ENCODE data around the gene RNF10. TPM values are rescaled to one million over a fixed set of nuclear protein-coding genes. Genes with fewer than 3 reads are reported as not detected.

Gene RNF10
- total and polyA plus RNA-seq, 10 of the 15 experiments (the other 5 are each of a cell fraction or from before 2014, with no cell fraction given): 48.2 to 127 (median 64.5) TPM

- H3K27ac ChIP-seq (ENCODE audit: control insufficient read depth, insufficient read depth): peak overlapping the region; percentile 21; the same call in 1 of the 2 replicates
- TF ChIP-seq EZH2 (IDR thresholded peaks at IDR 0.05; ENCODE audit: borderline replicate concordance, control insufficient read depth, low read depth, low read length) (no peak), HDAC2 (IDR thresholded peaks at IDR 0.05) (no peak), NRF1 (conservative IDR thresholded peaks at IDR 0.05; ENCODE audit: low read depth, low read length) (peak; percentile 32; the same call in 1 of the 2 replicates), MLLT1 (IDR thresholded peaks at IDR 0.05) (peak; percentile 58; the same call in 1 of the 2 replicates)
- no peaks in the 10 kb centered on the region for H3K27me3 ChIP-seq (replicated peaks in 1 of 2; ENCODE audit: control insufficient read depth in 2 of 2, insufficient read depth in 2 of 2, low read length in 1 of 2)
- H3K4me3 ChIP-seq: peak overlapping the region; percentile 70
- H3K4me2 ChIP-seq (ENCODE audit: control insufficient read depth, insufficient read depth): peak overlapping the region; percentile 78
- CTCF ChIA-PET: interaction anchor here (0.6 to 2.0 kb wide), 4 partner anchors 16 to 234 kb away, joined by 3 to 6 read pairs (median 4); partner anchors contain the start of genes POP5 and SIRT4
- POLR2A ChIA-PET: interaction anchor here (0.6 to 2.3 kb wide), 5 partner anchors 9 to 127 kb away, joined by 3 to 11 read pairs (median 3); partner anchors contain the start of genes POP5 and SRSF9
- H3K9ac ChIP-seq (ENCODE audit: control insufficient read depth, insufficient read depth, low read length): peak overlapping the region; percentile 61
- FAIRE-seq (no peak), ATAC-seq (peak; percentile 37), DNase-seq (ENCODE audit: low read depth, low spot score) (no peak)
- H3K36me3 ChIP-seq (ENCODE audit: control insufficient read depth in 2 of 2, insufficient read depth in 2 of 2, low read length in 1 of 2): peaks cover 2 to 16% of the 10 kb centered on the region in 2 experiments; a peak in 3 of 4 replicates
- peaks cover 66% of the 10 kb centered on the region for H3K79me2 ChIP-seq (ENCODE audit: control insufficient read depth, insufficient read depth, low read length)
- WGBS (ENCODE audit: insufficient coverage, insufficient replicate concordance, low lambda C conversion rate, missing lambda C conversion rate): 13% methylated on average over 13 of the region's 13 CpGs
- in situ Hi-C loops (cut with MboI): no loop called here
- no TSS peak for BruUV-seq (replicated peaks)
- H2AFZ ChIP-seq (ENCODE audit: control insufficient read depth, low read depth, low read length): no peak overlapping the region
- no peaks in the 10 kb centered on the region for H3K9me3 ChIP-seq (replicated peaks; ENCODE audit: control insufficient read depth, insufficient read depth, low read length)
- H3K4me1 ChIP-seq (ENCODE audit: control insufficient read depth, insufficient read depth, low read length): peaks cover 25% of the 10 kb centered on the region
- intact Hi-C loops (cut with micrococcal nuclease; ENCODE audit: unreplicated experiment): no loop called here
- RAD21 ChIA-PET (ENCODE audit: unreplicated experiment): interaction anchor here (1.1 to 2.4 kb wide), 2 partner anchors 40 to 46 kb away, joined by 3 to 10 read pairs; partner anchors contain the start of gene POP5
- peaks cover 5% of the 10 kb centered on the region; the same call in 1 of the 2 replicates for H4K20me1 ChIP-seq (ENCODE audit: control insufficient read depth, insufficient read depth)
- SMC1A ChIA-PET (ENCODE audit: uncharacterized antibody, unreplicated experiment): interaction anchor here (0.6 to 1.6 kb wide), 4 partner anchors 27 to 82 kb away, joined by 3 to 5 read pairs (median 3); partner anchors contain the start of gene POP5
Measured at GRCh38 chr12:120536064-120536791, 2.1 kb downstream of the RNF10 start.

Data from GM12878 (cell line).